Endothelial cell of umbilical vein (primary cell): Measurements from ENCODE around the gene FBXO27. TPM values are rescaled to one million over a fixed set of nuclear protein-coding genes. Genes with fewer than 3 reads are reported as not detected.

ENCODE experiments used
- BruUV-seq: library from RNA; stranded (reverse); fragments of 400-500 nt; replicated peaks from 2 replicates; lab custom pipeline; 2021; lab: Mats Ljungman, UMichigan
- CTCF ChIA-PET: fragments of 300-600, 350-600 bp; sonication (Branson Sonifier 250); formaldehyde crosslinking; loops from one replicate; lab custom pipeline; 2021; ENCODE audit warnings: antibody characterized with exemption, inconsistent platforms; lab: Charles Lee
- POLR2A ChIA-PET: fragments of 300-600, 350-600 bp; sonication (Branson Sonifier 250); formaldehyde crosslinking; loops from one replicate; lab custom pipeline; 2021; ENCODE audit warnings: antibody characterized with exemption, inconsistent platforms; lab: Charles Lee
- DNase-seq: peaks from one replicate; pipeline ENCODE4 v3.0.0-alpha.2; 2011; ENCODE audit warnings: low read depth, low spot score
- FAIRE-seq: peaks from 2 replicates; lab custom pipeline; 2011; peaks lifted over from hg19 to GRCh38; lab: Jason Lieb, UNC
- H2AFZ ChIP-seq: 2 replicates; pipeline ENCODE4 v1.6.0; 2012; ENCODE audit warnings: low read depth, low read length, control low read depth, inconsistent platforms
- H3K27ac ChIP-seq: 2 replicates; pipeline ENCODE4 v1.5.1; 2011; ENCODE audit warnings: low read depth, mild to moderate bottlenecking, control low read depth, low read length, moderate library complexity; ENCODE audit not compliant: insufficient read depth
- H3K27me3 ChIP-seq, 2 experiments: 2 replicates each; pipeline versions ENCODE4 v1.6.0 to v1.6.1; 2011; ENCODE audit warnings: low read length in 2 of 2, mixed read lengths in 1 of 2; ENCODE audit not compliant: control insufficient read depth in 2 of 2, insufficient read depth in 2 of 2
- H3K36me3 ChIP-seq, 2 experiments: 2 replicates in 1 of 2; 3 replicates in 1 of 2; pipeline ENCODE4 v1.5.1; 2011; ENCODE audit warnings: low read length in 2 of 2, mild to moderate bottlenecking in 1 of 2, moderate library complexity in 1 of 2; ENCODE audit not compliant: control insufficient read depth in 2 of 2, insufficient read depth in 2 of 2; ENCODE audit errors: extremely low read depth in 1 of 2
- H3K4me1 ChIP-seq: 3 replicates; pipeline ENCODE4 v1.5.1; 2011; ENCODE audit warnings: mild to moderate bottlenecking, low read length; ENCODE audit not compliant: control insufficient read depth, insufficient read depth; ENCODE audit errors: extremely low read depth
- H3K4me2 ChIP-seq: 2 replicates; pipeline ENCODE4 v1.6.1; 2011; ENCODE audit warnings: low read length, control low read depth, mixed read lengths; ENCODE audit not compliant: insufficient read depth
- H3K4me3 ChIP-seq, 3 experiments: fragments of 200-600 bp in 1 of 3; sonication (generic), shearing (Covaris generic) in 1 of 3; replicated peaks in 1 of 3; 2 replicates each; pipeline ENCODE4 v1.5.1; 2011 to 2016; ENCODE audit warnings: control low read depth in 3 of 3, low read length in 3 of 3, mild to moderate bottlenecking in 2 of 3, inconsistent platforms in 1 of 3, low read depth in 1 of 3, moderate library complexity in 1 of 3; ENCODE audit not compliant: insufficient read depth in 1 of 3
- H3K79me2 ChIP-seq: 2 replicates; pipeline ENCODE4 v1.6.0; 2012; ENCODE audit warnings: low read length, inconsistent platforms; ENCODE audit not compliant: control insufficient read depth, insufficient read depth
- H3K9ac ChIP-seq: replicated peaks from 2 replicates; pipeline ENCODE3; 2011; ENCODE audit warnings: low read length, control low read depth; ENCODE audit not compliant: insufficient read depth; ENCODE audit errors: extremely low read depth
- H3K9me1 ChIP-seq: replicated peaks from 3 replicates; pipeline ENCODE4 v1.6.0; 2011; ENCODE audit warnings: mild to moderate bottlenecking, low read length; ENCODE audit not compliant: control insufficient read depth, insufficient read depth; ENCODE audit errors: extremely low read depth
- H3K9me3 ChIP-seq: replicated peaks from 2 replicates; pipeline ENCODE4 v1.5.1; 2012; ENCODE audit warnings: low read length, inconsistent platforms; ENCODE audit not compliant: control insufficient read depth, insufficient read depth
- H4K20me1 ChIP-seq: replicated peaks from 2 replicates; pipeline ENCODE3; 2011; ENCODE audit warnings: mild to moderate bottlenecking, low read length; ENCODE audit not compliant: control insufficient read depth, insufficient read depth; ENCODE audit errors: extremely low read depth
- EZH2 ChIP-seq: IDR thresholded peaks from 2 replicates; pipeline ENCODE4 v1.6.1; 2012; ENCODE audit warnings: borderline replicate concordance, low read depth, mild to moderate bottlenecking, moderate library complexity, low read length, inconsistent platforms; ENCODE audit not compliant: severe bottlenecking
- FOS ChIP-seq: IDR thresholded peaks from 2 replicates; pipeline ENCODE4 v1.6.1; 2011; ENCODE audit warnings: mild to moderate bottlenecking, low read length, moderate library complexity, borderline replicate concordance; ENCODE audit not compliant: insufficient read depth
- GATA2 ChIP-seq: IDR thresholded peaks from 2 replicates; pipeline ENCODE4 v1.7.0; 2011; ENCODE audit warnings: low read depth, mild to moderate bottlenecking, moderate library complexity, mixed read lengths, low read length; ENCODE audit not compliant: insufficient read length, insufficient read depth
- JUN ChIP-seq: IDR thresholded peaks from 2 replicates; pipeline ENCODE4 v1.6.1; 2011; ENCODE audit warnings: borderline replicate concordance, low read depth; ENCODE audit not compliant: insufficient read length, insufficient read depth
- MYC ChIP-seq: IDR thresholded peaks from one replicate; pipeline ENCODE4 v1.6.1; 2011; ENCODE audit warnings: mild to moderate bottlenecking, low read depth, low read length
- POLR2A ChIP-seq: IDR thresholded peaks from 2 replicates; pipeline ENCODE4 v1.6.1; 2012; ENCODE audit warnings: low read depth, mild to moderate bottlenecking, control low read depth, low read length
- POLR2AphosphoS5 ChIP-seq: IDR thresholded peaks from 2 replicates; pipeline ENCODE4 v1.6.1; 2012; ENCODE audit warnings: low read depth, mild to moderate bottlenecking, control low read depth, low read length, moderate library complexity; ENCODE audit not compliant: insufficient read depth
- dilution Hi-C: fragments of 300-500 bp; cut with MboI; formaldehyde crosslinking; loops from one replicate; pipeline ENCODE4 v1.15.0; 2019; ENCODE audit warnings: low sequenced_read_pairs; ENCODE audit not compliant: extremely low pct_ligation_motif_present
- intact Hi-C: fragments of 100-400 bp; cut with micrococcal nuclease; formaldehyde crosslinking; loops from one replicate; pipeline ENCODE4 v1.10.0; 2022
- polyA plus RNA-seq, 4 experiments: library from polyadenylated mRNA; depleted of rRNA in 3 of 4; stranded (reverse) in 3 of 4; unstranded in 1 of 4; fragments of >200 nt; gene quantifications; 2 replicates each; pipeline versions ENCODE4 v1.2.1 to v1.2.3, GENCODE V29; 2011 to 2012; ENCODE audit warnings: missing spikeins in 1 of 4
- total RNA-seq: library from RNA; stranded (reverse); gene quantifications from 2 replicates; pipeline ENCODE4 v1.2.3, GENCODE V29; 2021
- TF ChIP-seq, protein P1 (sequence below): IDR thresholded peaks from 2 replicates; pipeline ENCODE4 v1.6.1; 2011; ENCODE audit not compliant: insufficient read depth, insufficient read length
- TF ChIP-seq, protein P2 (sequence below), 2 donors: IDR thresholded peaks; 1 replicate in 1 of 2; 2 replicates in 1 of 2; pipeline ENCODE4 v1.5.1; 2011; ENCODE audit warnings: low read length in 2 of 2, mild to moderate bottlenecking in 2 of 2, moderate library complexity in 2 of 2, control low read depth in 1 of 2, inconsistent platforms in 1 of 2, low read depth in 1 of 2; ENCODE audit not compliant: insufficient read depth in 1 of 2; ENCODE audit errors: extremely low read depth in 1 of 2

Gene FBXO27
- total and polyA plus RNA-seq, 2 donors (not counting 3 experiments of a cell fraction or from before 2014, with no cell fraction given) = 3.5 to 4.2 TPM

DNA sequence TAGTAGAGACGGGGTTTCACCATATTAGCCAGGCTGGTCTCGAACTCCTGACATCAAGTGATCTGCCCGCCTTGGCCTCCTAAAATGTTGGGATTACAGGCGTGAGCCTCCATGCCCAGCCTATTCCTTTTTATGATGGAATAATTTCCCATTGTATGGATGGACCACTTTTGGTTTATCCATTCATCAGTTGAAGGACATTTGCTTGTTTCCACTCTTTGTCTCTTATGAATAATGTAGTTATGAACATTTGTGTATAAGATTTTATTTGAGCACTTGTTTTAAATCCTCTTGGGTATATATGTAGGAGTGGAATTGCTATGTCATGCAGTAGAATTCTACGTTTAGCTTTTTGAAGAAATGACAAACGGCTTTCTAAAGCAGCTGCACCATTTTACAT, 23.3 kb downstream of the FBXO27 start:
- Histone ChIP-seq H3K79me2 (no peaks in the 10 kb centered on the region), H3K4me1 (no peaks in the 10 kb centered on the region), H3K27me3 (no peaks in the 10 kb centered on the region), H3K36me3 (no peaks in the 10 kb centered on the region), H3K9ac (no peak overlapping the region), H3K27ac (no peak overlapping the region), H4K20me1 (no peaks in the 10 kb centered on the region), H3K4me3 (no peak overlapping the region), H3K4me2 (no peak overlapping the region), H2AFZ (no peak overlapping the region), H3K9me1 (no peaks in the 10 kb centered on the region), H3K9me3 (no peaks in the 10 kb centered on the region)
- CTCF ChIA-PET = no interaction called here
- DNase-seq (no peak), FAIRE-seq (no peak)
- POLR2A ChIA-PET = no interaction called here
- TF ChIP-seq MYC (no peak), GATA2 (no peak), POLR2A (no peak), EZH2 (no peak), JUN (no peak), POLR2AphosphoS5 (no peak), FOS (no peak)
- TF ChIP-seq, protein P1, sequence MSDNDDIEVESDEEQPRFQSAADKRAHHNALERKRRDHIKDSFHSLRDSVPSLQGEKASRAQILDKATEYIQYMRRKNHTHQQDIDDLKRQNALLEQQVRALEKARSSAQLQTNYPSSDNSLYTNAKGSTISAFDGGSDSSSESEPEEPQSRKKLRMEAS = no peak
- TF ChIP-seq, protein P2, sequence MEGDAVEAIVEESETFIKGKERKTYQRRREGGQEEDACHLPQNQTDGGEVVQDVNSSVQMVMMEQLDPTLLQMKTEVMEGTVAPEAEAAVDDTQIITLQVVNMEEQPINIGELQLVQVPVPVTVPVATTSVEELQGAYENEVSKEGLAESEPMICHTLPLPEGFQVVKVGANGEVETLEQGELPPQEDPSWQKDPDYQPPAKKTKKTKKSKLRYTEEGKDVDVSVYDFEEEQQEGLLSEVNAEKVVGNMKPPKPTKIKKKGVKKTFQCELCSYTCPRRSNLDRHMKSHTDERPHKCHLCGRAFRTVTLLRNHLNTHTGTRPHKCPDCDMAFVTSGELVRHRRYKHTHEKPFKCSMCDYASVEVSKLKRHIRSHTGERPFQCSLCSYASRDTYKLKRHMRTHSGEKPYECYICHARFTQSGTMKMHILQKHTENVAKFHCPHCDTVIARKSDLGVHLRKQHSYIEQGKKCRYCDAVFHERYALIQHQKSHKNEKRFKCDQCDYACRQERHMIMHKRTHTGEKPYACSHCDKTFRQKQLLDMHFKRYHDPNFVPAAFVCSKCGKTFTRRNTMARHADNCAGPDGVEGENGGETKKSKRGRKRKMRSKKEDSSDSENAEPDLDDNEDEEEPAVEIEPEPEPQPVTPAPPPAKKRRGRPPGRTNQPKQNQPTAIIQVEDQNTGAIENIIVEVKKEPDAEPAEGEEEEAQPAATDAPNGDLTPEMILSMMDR (IDR thresholded peaks at IDR 0.05; ENCODE audit: extremely low read depth in 1 of 2, insufficient read depth in 1 of 2, low read depth in 1 of 2, low read length in 2 of 2) = no peak
- dilution Hi-C loops = no loop called here
- no TSS peak for BruUV-seq
- intact Hi-C loops = no loop called here
